ENCODE data around the gene TKTL1.
"Not testable (repeated sequence)": the region's sequence is repeated elsewhere in the genome, so short reads cannot be mapped to it uniquely, and the experiment has no call there.

TKTL1 gene, protein sequence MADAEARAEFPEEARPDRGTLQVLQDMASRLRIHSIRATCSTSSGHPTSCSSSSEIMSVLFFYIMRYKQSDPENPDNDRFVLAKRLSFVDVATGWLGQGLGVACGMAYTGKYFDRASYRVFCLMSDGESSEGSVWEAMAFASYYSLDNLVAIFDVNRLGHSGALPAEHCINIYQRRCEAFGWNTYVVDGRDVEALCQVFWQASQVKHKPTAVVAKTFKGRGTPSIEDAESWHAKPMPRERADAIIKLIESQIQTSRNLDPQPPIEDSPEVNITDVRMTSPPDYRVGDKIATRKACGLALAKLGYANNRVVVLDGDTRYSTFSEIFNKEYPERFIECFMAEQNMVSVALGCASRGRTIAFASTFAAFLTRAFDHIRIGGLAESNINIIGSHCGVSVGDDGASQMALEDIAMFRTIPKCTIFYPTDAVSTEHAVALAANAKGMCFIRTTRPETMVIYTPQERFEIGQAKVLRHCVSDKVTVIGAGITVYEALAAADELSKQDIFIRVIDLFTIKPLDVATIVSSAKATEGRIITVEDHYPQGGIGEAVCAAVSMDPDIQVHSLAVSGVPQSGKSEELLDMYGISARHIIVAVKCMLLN

GRCh38 chrX:154295664-154296310, at the start of gene TKTL1:
Gene TKTL1 (plus strand): TSS chrX:154295795. CDS start chrX:154295860, 65 bp downstream.
- DNase-seq (ENCODE audit: low read depth) = no peak

GRCh38 chrX:154247377-154248045, 48.1 kb upstream of the TKTL1 start:
- not testable (repeated sequence) for DNase-seq (ENCODE audit: low read depth)

- not testable (repeated sequence) for DNase-seq (ENCODE audit: low read depth)
Measured at GRCh38 chrX:154248076-154248475, 47.5 kb upstream of the TKTL1 start.

DNA sequence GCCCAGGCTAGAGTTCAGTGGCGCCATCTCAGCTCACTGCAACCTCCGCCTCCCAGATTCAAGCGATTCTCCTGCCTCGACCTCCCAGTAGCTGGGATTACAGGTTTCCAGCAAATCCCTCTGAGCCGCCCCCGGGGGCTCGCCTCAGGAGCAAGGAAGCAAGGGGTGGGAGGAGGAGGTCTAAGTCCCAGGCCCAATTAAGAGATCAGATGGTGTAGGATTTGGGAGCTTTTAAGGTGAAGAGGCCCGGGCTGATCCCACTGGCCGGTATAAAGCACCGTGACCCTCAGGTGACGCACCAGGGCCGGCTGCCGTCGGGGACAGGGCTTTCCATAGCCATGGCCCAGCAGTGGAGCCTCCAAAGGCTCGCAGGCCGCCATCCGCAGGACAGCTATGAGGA, 38.3 kb upstream of the TKTL1 start, which contains the start of gene OPN1MW3:
TSS of gene OPN1MW3 (plus strand) at position 301 of the 400 bp plus-strand sequence. CDS start at position 339, 38 bp downstream.
- DNase-seq (ENCODE audit: low read depth) = not testable (repeated sequence)

- DNase-seq (ENCODE audit: low read depth) = not testable (repeated sequence)
Measured at GRCh38 chrX:154258711-154259110, 36.9 kb upstream of the TKTL1 start.

- not testable (repeated sequence) for DNase-seq (ENCODE audit: low read depth)
Measured at GRCh38 chrX:154263072-154263471, 32.5 kb upstream of the TKTL1 start.

- not testable (repeated sequence) for DNase-seq (ENCODE audit: low read depth)
Measured at GRCh38 chrX:154269245-154269644, 26.4 kb upstream of the TKTL1 start.

DNA sequence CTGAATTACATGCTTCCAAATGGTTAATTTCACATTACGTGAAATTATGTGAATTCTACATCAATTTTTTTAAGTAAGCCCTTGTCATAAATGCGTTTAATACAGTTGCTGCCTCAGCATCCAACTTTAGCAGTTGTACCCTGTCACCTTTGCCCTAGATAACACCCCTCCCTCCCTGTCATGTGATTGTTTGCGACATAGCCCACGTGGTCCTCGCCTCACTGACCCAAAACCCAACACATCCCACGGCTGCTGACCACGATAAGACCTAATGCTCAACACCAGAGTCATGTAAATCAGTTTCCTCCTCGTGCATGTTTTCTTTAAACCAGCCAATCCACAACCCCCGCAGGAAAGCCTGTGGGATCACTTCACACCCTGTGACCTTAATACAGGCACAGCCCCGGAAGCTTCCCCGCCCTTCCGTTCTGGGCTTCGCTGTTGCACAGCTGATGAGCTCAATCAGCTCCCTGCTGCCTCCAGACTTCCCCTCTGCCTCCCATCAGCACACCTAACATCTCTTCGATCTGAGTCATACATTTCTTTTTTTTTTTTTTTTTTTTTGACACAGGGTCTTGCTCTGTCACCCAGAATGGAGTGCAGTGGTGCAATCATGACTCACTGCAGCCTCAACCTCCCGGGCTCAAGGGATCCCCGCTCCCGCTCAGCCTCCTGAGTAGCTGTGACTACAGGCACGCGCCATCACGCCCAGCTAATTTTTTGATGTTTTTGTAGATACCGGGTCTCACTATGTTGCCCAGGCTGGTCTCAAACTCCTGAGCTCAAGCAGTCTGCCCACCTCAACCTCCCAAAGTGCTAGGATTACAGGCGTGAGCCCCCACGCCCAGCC, 10.9 kb upstream of the TKTL1 start:
- not testable (repeated sequence) for DNase-seq (ENCODE audit: low read depth)

DNA sequence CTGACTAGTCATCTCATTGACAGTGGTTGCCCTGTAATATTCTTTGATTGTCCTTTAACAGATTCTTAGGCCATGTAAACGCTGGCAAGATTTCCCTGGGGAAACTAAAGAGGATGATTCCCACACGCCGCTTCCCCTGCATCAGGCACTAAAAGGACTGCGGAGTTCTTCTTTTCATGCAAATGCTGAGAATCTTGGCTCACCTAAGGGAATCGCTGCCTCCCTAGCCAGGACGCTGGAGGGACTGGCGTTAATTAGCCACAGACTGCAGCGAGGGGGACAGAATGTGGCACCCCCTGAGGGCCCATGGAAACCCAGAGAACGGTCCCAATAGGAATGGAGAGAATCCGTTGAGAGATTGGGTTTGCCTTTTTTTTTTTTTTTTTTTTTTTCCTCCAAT, 9.2 kb upstream of the TKTL1 start:
- not testable (repeated sequence) for DNase-seq (ENCODE audit: low read depth)

GRCh38 chrX:154294791-154295574, 612 bp upstream of the TKTL1 start, which contains the start of gene TEX28:
Gene TEX28 (minus strand): TSS chrX:154295124. CDS start chrX:154292117, 3,007 bp downstream.
- DNase-seq (ENCODE audit: low read depth) = no peak

- DNase-seq (ENCODE audit: low read depth) = no peak
Measured at GRCh38 chrX:154296731-154297130, 1.1 kb downstream of the TKTL1 start.

DNA sequence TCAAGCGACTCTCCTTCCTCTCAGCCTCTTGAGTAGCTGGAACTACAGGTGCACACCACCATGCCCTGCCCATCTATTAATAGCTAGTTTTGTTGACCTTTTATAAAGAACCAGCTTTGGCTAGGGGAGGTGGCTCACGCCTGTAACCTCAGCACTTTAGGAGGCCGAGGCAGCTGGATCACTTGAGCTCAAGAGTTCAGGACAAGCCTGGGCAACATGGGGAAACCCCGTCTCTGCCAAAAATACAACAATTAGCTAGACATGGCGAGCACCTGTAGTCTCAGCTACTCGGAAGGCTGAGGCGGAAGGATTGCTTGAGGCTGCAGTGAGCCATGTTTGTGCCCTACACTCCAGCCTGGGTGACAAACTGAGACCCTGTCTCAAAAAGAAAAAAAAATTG, 2.7 kb downstream of the TKTL1 start:
- DNase-seq (ENCODE audit: low read depth) = no peak

- no peak for DNase-seq (ENCODE audit: low read depth)
Measured at GRCh38 chrX:154300816-154301215, 5.2 kb downstream of the TKTL1 start.

DNA sequence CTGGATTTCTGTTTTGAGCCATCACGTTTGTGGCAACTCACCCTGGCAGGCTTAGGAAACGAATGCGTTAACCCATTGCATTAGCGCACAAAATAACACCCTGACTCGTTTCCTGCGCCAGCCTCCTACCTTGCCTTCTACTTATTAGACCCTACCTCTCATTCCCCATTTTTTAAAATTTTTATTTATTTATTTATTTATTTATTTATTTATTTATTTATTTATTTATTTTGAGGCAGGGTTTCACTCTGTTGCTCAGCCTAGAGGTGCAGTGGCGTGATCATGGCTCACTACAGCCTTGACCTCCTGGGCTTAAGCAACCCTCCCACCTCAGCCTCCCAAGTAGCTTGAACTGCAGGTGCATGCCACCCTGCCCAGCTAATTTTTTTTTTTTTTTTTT, 7.4 kb downstream of the TKTL1 start:
- not testable (repeated sequence) for DNase-seq (ENCODE audit: low read depth)

- no peak for DNase-seq (ENCODE audit: low read depth)
Measured at GRCh38 chrX:154303476-154303875, 7.9 kb downstream of the TKTL1 start.

DNA sequence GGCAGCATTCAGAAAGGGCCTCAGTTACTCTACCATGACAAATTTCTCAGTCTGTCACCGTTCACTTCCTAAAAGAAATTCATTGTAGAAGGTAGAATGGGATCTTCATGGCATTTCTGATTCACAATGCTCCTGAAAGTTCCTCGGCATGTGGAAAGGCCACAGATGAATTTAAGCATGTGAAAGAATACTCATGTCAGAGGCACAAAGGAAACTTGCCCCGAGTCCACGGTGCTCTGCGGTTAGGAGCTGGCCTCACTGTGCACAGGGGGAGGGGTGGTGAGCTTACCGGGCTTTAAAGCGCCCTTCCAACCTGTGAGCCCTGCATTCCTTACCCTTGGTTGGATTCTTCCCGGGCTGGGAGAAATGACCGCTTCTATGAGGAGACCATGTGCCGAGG, 9.3 kb downstream of the TKTL1 start:
- no peak for DNase-seq (ENCODE audit: low read depth)

- no peak for DNase-seq (ENCODE audit: low read depth)
Measured at GRCh38 chrX:154305541-154306205, 10.1 kb downstream of the TKTL1 start.

GRCh38 chrX:154307202-154307601, 11.6 kb downstream of the TKTL1 start:
- no peak for DNase-seq (ENCODE audit: low read depth)

- no peak for DNase-seq (ENCODE audit: low read depth)
Measured at GRCh38 chrX:154308108-154308946, 12.7 kb downstream of the TKTL1 start.

Data from non-pigmented ciliary epithelial cell (primary cell).